Right lobe of liver (tissue), 6 donors: ENCODE measurements around the gene KIT. TPM values are rescaled to one million over a fixed set of nuclear protein-coding genes. Genes with fewer than 3 reads are reported as not detected.

Experiments used
- ATAC-seq, 4 donors: fragments of 200-7000 bp; cut with Tn5 transposase; one replicate each; pipeline ENCODE4 v1.9.1; 2020; ENCODE audit warnings: mild to moderate bottlenecking in 4 of 4, moderate library complexity in 4 of 4
- DNase-seq, 3 donors: peaks; one replicate each; pipeline ENCODE4 v3.0.0-alpha.2; 2020
- H3K27ac ChIP-seq, 3 donors: fragments of 200-600 bp; one replicate each; pipeline ENCODE4 v1.8.0; 2022
- H3K27me3 ChIP-seq, 2 donors: fragments of 200-600 bp; one replicate each; pipeline ENCODE4 v1.8.0; 2022
- H3K36me3 ChIP-seq, 4 donors: fragments of 200-600 bp; sonication (generic) in 1 of 4; one replicate each; pipeline versions ENCODE4 v1.5.1 to v1.8.0; 2017 to 2022; ENCODE audit warnings: control low read depth in 1 of 4
- H3K4me1 ChIP-seq, 4 donors: fragments of 200-600 bp; sonication (generic) in 1 of 4; one replicate each; pipeline versions ENCODE4 v1.5.1 to v1.8.0; 2017 to 2022; ENCODE audit warnings: control low read depth in 1 of 4
- H3K4me3 ChIP-seq, 3 donors: fragments of 200-600 bp; one replicate each; pipeline ENCODE4 v1.8.0; 2022
- H3K9me3 ChIP-seq, 4 donors: fragments of 200-600 bp; sonication (generic) in 1 of 4; one replicate each; pipeline versions ENCODE4 v1.5.1 to v1.8.0; 2017 to 2022; ENCODE audit warnings: control low read depth in 1 of 4
- POLR2A ChIP-seq: fragments of 450-650 bp; IDR thresholded peaks from one replicate; pipeline ENCODE4 v1.6.1; 2017; ENCODE audit warnings: antibody characterized with exemption, mild to moderate bottlenecking
- WGBS: methylation state at CpG from one replicate; pipeline ENCODE4 v1.1.6; 2018; ENCODE audit warnings: low coverage, low lambda C conversion rate; ENCODE audit not compliant: insufficient coverage; ENCODE audit errors: missing lambda C conversion rate; 5-methylcytosine and 5-hydroxymethylcytosine counted together
- intact Hi-C, 2 donors: fragments of 100-400 bp; cut with DNase I; formaldehyde crosslinking; loops; one replicate each; pipeline versions ENCODE4 v1.11.2 to v1.14.1; 2022
- total RNA-seq, 6 experiments: library from RNA; depleted of rRNA in 2 of 6; stranded (reverse); fragments of >200 nt in 2 of 6; fragmentation: NEBNext Ultra II Directional in 3 of 6; extraction: Animal tissue kit (Norgen Biotek cat#: 25700) in 3 of 6; gene quantifications; one replicate each; pipeline versions ENCODE4 v1.1.0 to v1.2.4, GENCODE V29; 2016 to 2023
- TF ChIP-seq, protein P1 (sequence below), 4 donors: fragments of 200-600 bp in 3 of 4; fragments of 450-650 bp in 1 of 4; IDR thresholded peaks; one replicate each; pipeline versions ENCODE4 v1.5.1 to v1.8.0; 2016 to 2022; ENCODE audit warnings: antibody characterized with exemption in 4 of 4, mild to moderate bottlenecking in 2 of 4
- donor health status: DM: no; HTN: yes; CAD: no.
- donor health status: DM: no; HTN: no; CAD: no.
- donor health status: DM: no; HTN: no; CAD: no.
- donor health status: DM: no; HTN: yes; CAD: no.
- donor health status: DM: no; HTN: yes; CAD: no.

Gene KIT
- total RNA-seq, 6 experiments from 2014 or later = 0.19 to 1.6 (median 0.77) TPM

DNA sequence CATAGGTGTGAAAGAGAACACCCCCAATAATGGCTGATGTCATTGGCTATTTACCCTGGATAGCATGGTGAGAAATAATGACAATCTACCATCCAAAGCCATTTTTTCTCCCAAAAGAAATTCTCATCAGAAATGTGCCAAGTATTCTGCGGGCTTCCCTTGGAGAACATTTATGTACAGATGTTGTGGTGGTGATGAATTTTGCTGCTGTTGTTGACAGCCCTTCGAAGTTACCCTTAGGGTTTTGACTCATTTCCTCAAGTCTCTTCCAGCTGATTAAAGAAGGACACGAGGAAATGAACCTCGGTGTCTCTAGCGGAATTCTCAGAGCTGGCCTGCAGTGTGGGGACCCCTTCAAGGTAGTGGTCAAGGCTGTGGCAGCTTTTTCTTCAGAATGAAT lies 3.4 kb downstream of the KIT start:
- H3K27me3 ChIP-seq = peaks cover 0 to 15% of the 10 kb centered on the region in 2 donors
- H3K4me1 ChIP-seq = peaks cover 0 to 26% (median 6%) of the 10 kb centered on the region in 4 donors
- DNase-seq = no peak
- H3K27ac ChIP-seq = no peak overlapping the region
- ATAC-seq = peak in 2 of 4 donors; percentile 13 to 42
- no peaks in the 10 kb centered on the region for H3K36me3 ChIP-seq
- WGBS = 63% methylated on average over 5 of the region's 5 CpGs
- TF ChIP-seq POLR2A = no peak
- TF ChIP-seq, protein P1, sequence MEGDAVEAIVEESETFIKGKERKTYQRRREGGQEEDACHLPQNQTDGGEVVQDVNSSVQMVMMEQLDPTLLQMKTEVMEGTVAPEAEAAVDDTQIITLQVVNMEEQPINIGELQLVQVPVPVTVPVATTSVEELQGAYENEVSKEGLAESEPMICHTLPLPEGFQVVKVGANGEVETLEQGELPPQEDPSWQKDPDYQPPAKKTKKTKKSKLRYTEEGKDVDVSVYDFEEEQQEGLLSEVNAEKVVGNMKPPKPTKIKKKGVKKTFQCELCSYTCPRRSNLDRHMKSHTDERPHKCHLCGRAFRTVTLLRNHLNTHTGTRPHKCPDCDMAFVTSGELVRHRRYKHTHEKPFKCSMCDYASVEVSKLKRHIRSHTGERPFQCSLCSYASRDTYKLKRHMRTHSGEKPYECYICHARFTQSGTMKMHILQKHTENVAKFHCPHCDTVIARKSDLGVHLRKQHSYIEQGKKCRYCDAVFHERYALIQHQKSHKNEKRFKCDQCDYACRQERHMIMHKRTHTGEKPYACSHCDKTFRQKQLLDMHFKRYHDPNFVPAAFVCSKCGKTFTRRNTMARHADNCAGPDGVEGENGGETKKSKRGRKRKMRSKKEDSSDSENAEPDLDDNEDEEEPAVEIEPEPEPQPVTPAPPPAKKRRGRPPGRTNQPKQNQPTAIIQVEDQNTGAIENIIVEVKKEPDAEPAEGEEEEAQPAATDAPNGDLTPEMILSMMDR (IDR thresholded peaks at IDR 0.05) = no peak
- no peak overlapping the region for H3K4me3 ChIP-seq
- no peaks in the 10 kb centered on the region for H3K9me3 ChIP-seq
- intact Hi-C loops = no loop called here

DNA sequence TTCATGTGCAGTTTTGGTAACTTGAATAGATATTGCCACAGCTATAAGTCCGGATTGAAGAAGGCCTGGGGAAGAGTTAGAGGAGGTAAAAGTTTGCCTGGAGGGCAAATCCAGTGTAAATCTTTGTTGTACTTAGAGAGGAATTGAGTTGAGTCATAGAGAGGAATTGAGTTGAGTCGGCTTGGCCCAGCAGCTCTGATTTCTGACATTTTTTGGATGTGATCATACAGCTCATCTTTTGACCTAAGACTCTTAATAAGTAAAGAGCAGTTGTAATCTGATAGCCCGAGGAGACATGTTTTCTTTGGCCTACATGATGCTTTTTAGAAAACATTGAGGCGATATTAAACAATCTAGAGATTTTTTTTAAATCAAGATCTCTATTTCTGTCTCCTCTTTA lies 3.9 kb downstream of the KIT start:
- DNase-seq = no peak
- TF ChIP-seq, protein P1 (IDR thresholded peaks at IDR 0.05) = no peak
- no peak for TF ChIP-seq POLR2A
- Histone ChIP-seq H3K4me1 (peaks cover 0 to 26% (median 6%) of the 10 kb centered on the region in 4 donors), H3K27ac (no peak overlapping the region), H3K9me3 (no peaks in the 10 kb centered on the region), H3K4me3 (no peak overlapping the region), H3K36me3 (no peaks in the 10 kb centered on the region), H3K27me3 (peaks cover 0 to 15% of the 10 kb centered on the region in 2 donors)
- WGBS = 65% methylated on average over 4 of the region's 4 CpGs
- no peak for ATAC-seq
- intact Hi-C loops = no loop called here

DNA sequence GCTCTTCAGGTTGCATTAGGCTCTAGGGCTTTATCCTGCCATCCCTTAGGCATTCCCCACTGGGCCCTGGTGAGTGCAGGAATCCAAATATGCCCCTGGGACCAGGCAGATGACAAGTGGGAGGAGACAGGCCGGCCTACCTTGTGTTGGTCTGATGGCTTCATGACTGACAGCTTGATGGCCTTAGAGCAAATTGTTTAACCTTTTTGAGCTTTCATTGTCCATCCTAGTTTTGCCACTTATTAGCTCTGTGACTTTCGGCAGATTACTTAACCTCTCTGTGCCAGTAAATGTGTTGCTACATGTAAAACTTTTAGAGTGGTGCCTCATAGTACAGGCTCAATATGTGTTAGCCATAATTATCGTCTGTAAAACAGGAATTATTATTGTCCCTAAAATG lies 4.4 kb downstream of the KIT start:
- peaks cover 0 to 26% (median 6%) of the 10 kb centered on the region in 4 donors for H3K4me1 ChIP-seq
- intact Hi-C loops = no loop called here
- no peak for TF ChIP-seq POLR2A
- TF ChIP-seq, protein P1 (IDR thresholded peaks at IDR 0.05) = no peak
- no peak for DNase-seq
- WGBS = 66% methylated on average over 3 of the region's 3 CpGs
- no peaks in the 10 kb centered on the region for H3K9me3 ChIP-seq
- no peak for ATAC-seq
- no peaks in the 10 kb centered on the region for H3K36me3 ChIP-seq
- peaks cover 0 to 13% of the 10 kb centered on the region in 2 donors for H3K27me3 ChIP-seq
- no peak overlapping the region for H3K27ac ChIP-seq
- H3K4me3 ChIP-seq = no peak overlapping the region

DNA sequence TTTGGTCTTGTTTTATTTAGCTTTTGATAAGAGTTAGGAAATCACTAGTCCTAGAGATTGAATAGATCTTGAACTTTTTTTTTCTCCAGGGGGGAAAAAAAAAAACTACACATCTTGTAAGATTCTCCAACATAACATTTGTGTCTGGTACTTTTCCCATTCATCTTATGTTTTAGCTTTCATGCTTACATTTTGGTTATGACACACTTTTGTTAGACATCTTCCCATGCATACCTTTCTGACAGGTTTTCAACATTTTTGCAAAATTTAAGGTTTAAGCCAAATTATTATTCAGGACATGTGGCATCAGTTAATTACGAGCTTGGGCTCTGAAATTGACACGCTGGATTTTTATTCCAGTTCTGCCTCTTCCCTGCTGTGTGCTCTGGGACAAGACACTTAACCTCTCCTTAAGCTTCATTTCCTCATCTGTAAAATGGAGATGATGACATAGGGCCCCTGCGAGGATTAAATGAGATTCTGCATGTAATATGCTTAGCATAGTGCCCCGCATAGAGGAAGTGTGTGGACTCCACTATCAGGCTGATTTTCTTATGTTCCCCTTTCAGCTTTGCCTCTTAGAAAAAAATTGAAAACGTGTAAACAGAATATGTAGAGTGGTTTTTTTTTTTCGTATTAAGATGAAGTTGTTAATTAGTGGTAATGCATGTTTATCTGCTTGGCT lies 5.3 kb downstream of the KIT start:
- Histone ChIP-seq H3K27me3 (peaks cover 0 to 4% of the 10 kb centered on the region in 2 donors), H3K4me3 (no peak overlapping the region), H3K36me3 (no peaks in the 10 kb centered on the region), H3K27ac (no peak overlapping the region), H3K4me1 (peaks cover 0 to 18% (median 4%) of the 10 kb centered on the region in 4 donors), H3K9me3 (no peaks in the 10 kb centered on the region)
- intact Hi-C loops = no loop called here
- 48% methylated on average over 6 of the region's 6 CpGs for WGBS
- no peak for DNase-seq
- peak in 2 of 4 donors; percentile 13 to 16 for ATAC-seq
- TF ChIP-seq, protein P1 (IDR thresholded peaks at IDR 0.05) = no peak
- no peak for TF ChIP-seq POLR2A
